HG03521 (cell line): Measurements from ENCODE around the gene ANKDD1B.
A peak's percentile ranks its signal among the peaks of the same experiment; 100 is the strongest.
"Not testable (repeated sequence)": the region's sequence is repeated elsewhere in the genome, so short reads cannot be mapped to it uniquely, and the experiment has no call there.

Source experiments
- ATAC-seq: cut with Tn5 transposase; IDR thresholded peaks from one replicate; pipeline ENCODE4 v1.9.1; 2021; ENCODE audit warnings: mild to moderate bottlenecking, moderate library complexity; ENCODE audit not compliant: unreplicated experiment

The ANKDD1B gene

GRCh38 chr5:75611311-75612225 lies at the start of gene ANKDD1B:
TSS of gene ANKDD1B (plus strand) at chr5:75611453. CDS start at chr5:75611635, 182 bp downstream.
- ATAC-seq: no peak

DNA sequence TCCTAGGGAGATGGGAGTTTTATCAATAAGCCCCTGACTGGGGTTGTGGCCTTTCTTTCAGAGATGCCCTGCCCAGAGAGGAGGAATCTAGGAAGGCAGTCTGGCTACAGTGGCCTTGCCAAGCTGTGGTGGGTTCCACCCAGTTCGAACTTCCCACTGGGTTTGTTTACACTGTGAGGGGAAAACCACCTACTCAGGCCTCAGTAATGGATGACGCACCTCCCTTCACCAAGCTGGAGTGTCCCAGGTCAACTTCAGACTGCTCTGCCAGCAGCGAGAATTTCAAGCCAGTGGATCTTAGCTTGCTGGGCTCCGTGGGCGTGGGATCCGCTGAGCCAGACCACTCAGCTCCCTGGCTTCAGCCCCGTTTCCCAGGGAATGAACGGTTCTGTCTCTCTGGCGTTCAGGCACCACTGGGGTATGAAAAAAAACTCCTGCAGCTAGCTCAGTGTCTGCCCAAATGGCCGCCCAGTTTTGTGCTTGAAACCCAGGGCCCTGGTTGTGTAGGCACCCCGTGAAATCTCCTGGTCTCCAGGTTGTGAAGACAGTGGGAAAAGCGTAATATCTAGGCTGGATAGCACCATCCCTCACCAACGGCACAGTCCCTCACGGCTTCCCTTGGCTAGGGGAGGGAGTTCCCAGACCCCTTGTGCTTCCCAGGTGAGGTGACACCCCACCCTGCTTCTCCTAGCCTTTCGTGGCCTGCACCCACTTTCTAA lies 45.1 kb upstream of the ANKDD1B start:
- not testable (repeated sequence) for ATAC-seq

DNA sequence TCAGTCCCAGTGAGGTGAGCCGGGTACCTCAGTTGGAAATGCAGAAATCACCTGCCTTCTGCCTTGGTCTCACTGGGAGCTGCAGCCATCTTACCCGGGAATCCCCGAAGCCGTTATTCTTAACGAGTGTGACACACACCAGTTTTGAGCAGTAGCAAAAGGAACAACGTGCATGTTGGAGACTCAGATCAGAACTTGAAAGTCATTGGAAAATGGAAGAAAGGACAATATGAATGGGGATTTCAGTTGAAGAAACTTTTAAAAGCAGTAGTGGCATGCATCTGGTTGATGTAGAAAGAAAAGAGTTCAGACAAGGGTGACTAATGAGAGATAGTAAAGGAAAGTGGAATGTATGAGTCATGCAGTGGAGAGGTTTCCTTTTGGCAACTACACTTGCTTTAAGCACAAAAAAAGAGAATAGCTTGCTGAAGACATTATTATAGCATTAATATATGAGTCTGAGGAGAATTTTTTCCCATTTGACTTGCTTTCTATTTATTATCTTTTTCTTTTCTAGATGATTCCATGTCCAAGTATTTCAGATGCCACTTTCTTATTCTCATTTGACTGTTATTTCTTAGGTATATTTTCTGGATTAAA lies 44.4 kb upstream of the ANKDD1B start:
- ATAC-seq: peak; percentile 75

DNA sequence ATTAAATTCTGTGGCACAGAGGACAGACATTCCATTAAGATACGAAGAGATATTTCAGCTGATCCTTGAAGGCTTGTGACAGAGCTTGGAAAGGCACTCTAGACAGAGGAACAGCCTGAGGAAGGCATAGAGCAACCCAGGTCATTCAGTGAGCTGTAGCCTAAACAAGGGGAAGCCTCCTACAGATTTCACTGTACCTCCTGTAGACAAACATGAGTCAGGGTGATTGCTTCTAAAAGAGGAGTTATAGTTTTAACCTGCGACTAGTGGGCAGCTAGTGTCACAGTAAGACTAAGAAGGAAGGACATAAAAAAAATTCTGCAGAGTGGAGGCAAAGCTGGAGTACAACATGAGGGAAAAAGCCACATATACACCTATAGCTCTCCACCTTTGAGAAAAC lies 43.5 kb upstream of the ANKDD1B start:
- no peak for ATAC-seq

- ATAC-seq: no peak
Observed at GRCh38 chr5:75568202-75568601, 43.1 kb upstream of the ANKDD1B start.

DNA sequence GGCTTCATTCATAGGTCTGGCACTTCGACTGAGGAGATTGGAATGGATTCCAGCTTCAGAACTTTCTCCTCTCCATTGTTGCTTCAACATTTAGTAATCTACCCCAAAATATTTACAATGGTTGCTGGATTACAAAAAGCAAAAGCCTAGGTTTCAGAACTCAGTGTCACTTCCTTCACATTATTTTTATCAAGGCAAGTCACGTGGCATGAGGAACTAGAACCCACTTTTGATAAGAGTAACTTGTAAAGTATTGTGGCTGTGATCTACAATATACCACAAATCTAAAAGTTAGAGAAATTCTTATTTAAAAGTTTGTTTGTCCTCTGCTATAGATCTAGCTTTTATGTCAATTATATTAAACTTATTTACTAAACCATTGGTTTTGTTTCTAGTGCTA lies 39.7 kb upstream of the ANKDD1B start:
- no peak for ATAC-seq

DNA sequence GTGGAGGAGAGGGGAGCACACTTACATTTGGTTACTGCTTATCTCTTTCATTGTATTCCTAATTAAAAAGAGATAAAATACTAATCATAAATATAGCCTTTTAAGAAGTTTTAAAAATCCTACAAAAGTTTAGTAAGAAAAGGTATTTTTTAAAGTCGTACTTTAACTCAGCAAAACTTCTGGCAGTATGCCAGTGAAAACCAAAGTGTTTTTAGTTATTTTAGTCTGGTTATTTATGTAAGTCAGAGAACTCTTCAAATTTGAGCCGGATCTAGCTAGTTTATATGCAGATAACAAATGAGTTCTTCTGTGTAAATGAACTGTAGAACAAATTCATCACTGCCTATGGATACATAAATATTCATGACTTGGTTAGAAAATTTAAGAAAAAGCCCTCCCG lies 36.5 kb upstream of the ANKDD1B start:
- ATAC-seq: no peak

DNA sequence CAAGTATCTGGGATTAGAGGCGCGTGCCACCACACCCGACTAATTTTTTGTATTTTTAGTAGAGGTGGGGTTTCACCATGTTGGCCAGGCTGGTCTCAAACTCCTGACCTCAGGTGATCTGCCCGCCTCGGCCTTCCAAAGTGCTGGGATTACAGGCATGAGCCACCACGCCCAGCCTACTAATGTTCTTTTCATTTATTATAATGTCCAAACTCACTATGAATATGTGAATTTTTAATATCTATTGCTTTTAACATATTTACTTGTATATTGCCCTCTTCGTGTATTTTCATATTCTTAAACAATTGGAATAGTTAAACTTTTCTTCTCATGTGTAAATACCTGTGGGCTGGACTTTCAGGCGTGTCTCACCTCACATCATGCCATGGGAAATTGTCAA lies 33.0 kb upstream of the ANKDD1B start:
- not testable (repeated sequence) for ATAC-seq

DNA sequence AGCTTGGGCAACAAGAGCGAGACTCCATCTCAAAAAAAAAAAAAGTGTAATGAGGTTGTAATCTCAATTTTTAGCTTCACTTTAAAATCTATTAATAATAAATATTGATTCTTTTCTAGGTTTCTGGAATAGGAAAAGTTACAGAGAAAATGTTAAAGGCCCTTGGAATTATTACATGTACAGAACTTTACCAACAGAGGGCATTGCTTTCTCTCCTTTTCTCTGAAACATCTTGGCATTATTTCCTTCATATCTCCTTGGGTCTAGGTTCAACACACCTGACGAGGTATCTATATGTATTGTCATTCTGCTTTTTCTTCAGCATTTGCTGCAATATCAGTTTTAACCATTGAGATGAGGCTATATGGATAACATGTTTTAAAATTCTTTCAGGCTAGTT lies 26.6 kb upstream of the ANKDD1B start:
- ATAC-seq: no peak

DNA sequence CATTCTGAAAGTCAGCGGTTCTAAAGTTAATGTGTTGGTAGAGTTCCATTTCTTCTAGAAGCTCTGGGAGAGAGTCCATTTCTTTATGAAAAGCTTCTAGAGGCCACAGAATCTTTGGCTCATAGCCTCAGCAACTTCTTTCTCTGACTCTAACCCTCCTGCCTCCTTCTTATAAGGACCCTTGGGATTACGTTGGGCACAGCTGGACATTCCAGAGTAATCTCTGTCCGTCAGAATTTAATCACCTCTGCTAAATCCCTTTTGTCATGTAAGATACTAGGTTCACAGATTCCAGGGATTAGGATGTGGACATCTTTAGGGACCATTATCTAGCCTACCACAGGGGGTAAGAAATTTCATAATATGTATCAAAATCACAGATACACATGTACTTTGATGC lies 22.6 kb upstream of the ANKDD1B start:
- no peak for ATAC-seq

GRCh38 chr5:75600535-75600934 lies 10.7 kb upstream of the ANKDD1B start:
- ATAC-seq: no peak

GRCh38 chr5:75601567-75601966 lies 9.7 kb upstream of the ANKDD1B start:
- ATAC-seq: no peak

- no peak for ATAC-seq
Observed at GRCh38 chr5:75601996-75602395, 9.3 kb upstream of the ANKDD1B start.

GRCh38 chr5:75603371-75603770 lies 7.9 kb upstream of the ANKDD1B start:
- no peak for ATAC-seq

DNA sequence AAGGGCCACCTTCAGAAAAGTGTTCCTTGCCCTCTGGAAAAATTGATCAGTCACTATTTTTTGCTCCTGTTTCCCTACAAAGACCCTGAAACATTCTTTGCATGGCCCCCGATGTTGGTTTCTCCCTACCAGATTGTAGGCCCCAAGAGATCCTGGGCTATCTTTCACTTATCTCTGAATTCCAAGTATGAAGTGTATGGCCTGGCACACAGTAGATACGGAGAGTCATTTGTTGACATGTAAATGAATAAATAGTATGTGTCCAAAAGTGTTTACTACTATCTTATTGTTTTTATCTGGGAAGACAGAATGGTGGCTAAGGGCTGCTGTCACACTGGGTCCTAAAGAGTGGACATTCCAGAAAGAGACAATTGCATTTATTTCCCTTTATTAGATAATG lies 7.4 kb upstream of the ANKDD1B start:
- ATAC-seq: no peak

DNA sequence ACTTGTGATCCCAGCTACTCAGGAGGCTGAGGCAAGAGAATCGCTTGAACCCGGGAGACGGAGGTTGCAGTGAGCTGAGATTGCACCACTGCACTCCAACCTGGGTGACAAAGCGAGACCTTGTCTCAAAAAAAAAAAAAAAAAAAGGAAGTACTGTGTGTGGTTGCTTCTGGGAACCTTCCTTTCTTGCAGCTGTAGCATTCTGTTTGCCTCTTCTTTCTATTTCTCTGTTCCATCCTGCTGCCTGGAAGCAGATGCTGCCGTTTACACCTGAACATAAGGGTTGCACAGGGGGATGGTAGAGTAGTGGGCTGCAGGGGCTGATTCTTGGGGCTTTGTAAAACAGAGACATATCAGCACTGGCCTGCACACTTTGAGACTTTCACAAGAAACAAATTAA lies 3.9 kb upstream of the ANKDD1B start:
- not testable (repeated sequence) for ATAC-seq

DNA sequence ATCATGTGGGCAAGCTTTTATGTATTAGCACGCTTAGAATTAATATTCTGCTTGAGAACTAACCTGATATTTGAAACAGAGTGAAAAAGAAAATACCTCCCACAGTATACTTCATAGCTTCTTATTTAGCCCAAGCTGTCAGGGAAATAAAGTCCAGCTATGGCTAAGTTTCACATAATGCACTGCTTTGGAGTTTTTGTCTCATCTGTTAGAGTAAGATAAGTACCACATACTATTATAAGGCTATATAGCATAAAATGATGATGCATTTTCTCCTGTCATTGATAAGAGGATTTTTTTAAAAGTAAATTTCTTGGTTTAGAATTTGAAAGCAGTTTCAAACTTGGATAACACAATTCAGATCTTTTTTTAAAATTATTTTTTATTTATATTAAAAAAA lies 2.4 kb upstream of the ANKDD1B start:
- ATAC-seq: no peak

DNA sequence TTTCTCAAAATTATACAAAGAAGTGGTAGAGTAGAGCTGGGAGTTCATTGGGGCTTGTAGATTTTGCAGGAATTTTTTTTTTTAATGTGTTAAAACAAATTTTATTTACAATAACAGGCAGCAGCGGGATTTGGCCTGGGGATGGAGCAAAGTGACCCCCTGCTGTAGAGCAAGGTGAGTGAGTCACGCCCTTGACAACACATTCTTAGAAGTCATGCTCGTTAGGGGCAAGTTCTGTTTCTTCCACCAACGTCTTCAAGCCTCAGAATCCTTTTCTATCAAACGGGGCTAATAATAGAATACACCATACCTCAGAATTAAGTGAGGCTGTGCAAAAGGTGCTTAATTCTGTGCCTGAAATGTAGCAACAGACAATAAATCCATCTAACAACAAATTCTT lies 1.1 kb upstream of the ANKDD1B start:
- no peak for ATAC-seq

DNA sequence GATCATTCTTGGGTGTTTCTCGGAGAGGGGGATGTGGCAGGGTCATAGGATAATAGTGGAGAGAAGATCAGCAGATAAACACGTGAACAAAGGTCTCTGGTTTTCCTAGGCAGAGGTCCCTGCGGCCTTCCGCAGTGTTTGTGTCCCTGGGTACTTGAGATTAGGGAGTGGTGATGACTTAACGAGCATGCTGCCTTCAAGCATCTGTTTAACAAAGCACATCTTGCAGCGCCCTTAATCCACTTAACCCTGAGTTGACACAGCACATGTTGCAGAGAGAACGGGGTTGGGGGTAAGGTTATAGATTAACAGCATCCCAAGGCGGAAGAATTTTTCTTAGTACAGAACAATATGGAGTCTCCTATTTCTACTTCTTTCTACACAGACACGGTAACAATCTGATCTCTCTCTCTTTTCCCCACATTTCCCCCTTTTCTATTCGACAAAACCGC lies 368 bp upstream of the ANKDD1B start:
- ATAC-seq: not testable (repeated sequence)

- no peak for ATAC-seq
Observed at GRCh38 chr5:75612226-75612569, 945 bp downstream of the ANKDD1B start.

DNA sequence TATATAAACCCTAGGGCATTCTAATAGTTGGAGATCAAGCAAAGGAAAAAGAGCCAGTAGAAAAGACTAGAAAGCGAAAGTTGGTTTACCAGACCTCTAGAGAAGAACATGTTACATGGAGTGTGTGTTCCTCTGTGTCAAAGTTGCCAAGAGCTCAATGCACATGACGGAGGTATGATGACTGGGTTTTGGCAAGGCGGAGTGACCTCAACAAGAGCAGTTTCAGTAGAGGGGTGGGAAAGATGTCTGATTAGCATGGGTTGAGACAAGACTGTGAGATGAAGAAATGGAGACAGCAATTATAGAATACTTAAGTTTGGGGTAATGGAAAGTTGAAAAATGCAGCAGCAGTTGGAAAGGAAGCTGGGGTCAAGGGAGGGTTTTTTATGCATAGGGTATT lies 1.6 kb downstream of the ANKDD1B start:
- ATAC-seq: no peak

GRCh38 chr5:75614176-75614575 lies 2.9 kb downstream of the ANKDD1B start:
- ATAC-seq: no peak
